NT2/D1 (cell line): ENCODE results near the gene PKMYT1.

Experiments used
- SUZ12 ChIP-seq: IDR thresholded peaks from 2 replicates; pipeline ENCODE4 v1.6.1; 2011; ENCODE audit not compliant: insufficient read length, insufficient read depth; ENCODE audit errors: extremely low read depth
- YY1 ChIP-seq: IDR thresholded peaks from 2 replicates; pipeline ENCODE4 v1.6.1; 2011; ENCODE audit not compliant: insufficient read length, insufficient read depth
- ZNF274 ChIP-seq: IDR thresholded peaks from 2 replicates; pipeline ENCODE4 v1.6.1; 2011; ENCODE audit warnings: mild to moderate bottlenecking, low read depth, low read length

DNA sequence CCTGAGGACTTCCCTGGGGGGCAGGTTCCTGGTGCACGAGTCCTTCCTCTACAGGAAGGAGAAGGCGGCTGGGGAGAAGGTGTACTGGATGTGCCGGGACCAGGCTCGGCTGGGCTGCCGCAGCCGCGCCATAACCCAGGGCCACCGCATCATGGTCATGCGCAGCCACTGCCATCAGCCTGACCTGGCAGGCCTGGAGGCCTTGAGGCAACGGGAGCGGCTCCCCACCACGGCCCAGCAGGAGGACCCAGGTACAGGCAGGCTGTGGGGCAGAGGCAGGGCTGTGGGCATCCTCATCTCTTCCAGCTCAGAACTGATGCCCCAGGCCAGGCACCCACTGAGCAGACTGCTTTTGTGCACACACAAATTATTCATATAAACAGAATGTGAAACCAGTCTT is 42.0 kb downstream of the PKMYT1 start:
- TF ChIP-seq ZNF274 (no peak), SUZ12 (no peak), YY1 (no peak)
